Parathyroid adenoma (tissue), 2 donors: ENCODE data around the gene FLAD1.

Source experiments
- H2AFZ ChIP-seq: fragments of 300-600 bp; sonication (generic); one replicate; pipeline ENCODE4 v1.7.0; 2017; ENCODE audit warnings: antibody characterized with exemption, mild to moderate bottlenecking
- H3K27ac ChIP-seq: fragments of 300-600 bp; sonication (generic); one replicate; pipeline ENCODE4 v1.7.0; 2017
- H3K27me3 ChIP-seq: fragments of 300-600 bp; sonication (generic); one replicate; pipeline ENCODE4 v1.7.0; 2017; ENCODE audit warnings: low read length; ENCODE audit not compliant: control insufficient read depth, insufficient read depth
- H3K36me3 ChIP-seq: fragments of 300-600 bp; sonication (generic); one replicate; pipeline ENCODE4 v1.7.0; 2017; ENCODE audit warnings: low read length; ENCODE audit not compliant: control insufficient read depth, insufficient read depth
- H3K4me1 ChIP-seq: fragments of 300-600 bp; sonication (generic); one replicate; pipeline ENCODE4 v1.7.0; 2017; ENCODE audit warnings: control low read depth
- H3K4me2 ChIP-seq: fragments of 300-600 bp; sonication (generic); one replicate; pipeline ENCODE4 v1.7.0; 2017; ENCODE audit warnings: low read length
- H3K4me3 ChIP-seq: fragments of 300-600 bp; sonication (generic); one replicate; pipeline ENCODE4 v1.7.0; 2017; ENCODE audit warnings: low read depth, low read length
- H3K79me2 ChIP-seq: fragments of 300-600 bp; sonication (generic); one replicate; pipeline ENCODE4 v1.7.0; 2017; ENCODE audit warnings: control low read depth
- H3K9ac ChIP-seq: fragments of 300-600 bp; sonication (generic); one replicate; pipeline ENCODE4 v1.7.0; 2017; ENCODE audit warnings: mild to moderate bottlenecking
- H3K9me3 ChIP-seq: fragments of 300-600 bp; sonication (generic); one replicate; pipeline ENCODE4 v1.7.0; 2017; ENCODE audit warnings: low read length; ENCODE audit not compliant: control insufficient read depth
- CTCF ChIP-seq: fragments of 300-600 bp; sonication (generic); IDR thresholded peaks from one replicate; pipeline ENCODE4 v1.7.0; 2017; ENCODE audit warnings: antibody characterized with exemption, mild to moderate bottlenecking
- donor health status: primary hyperparathyroidism.

Gene FLAD1

DNA sequence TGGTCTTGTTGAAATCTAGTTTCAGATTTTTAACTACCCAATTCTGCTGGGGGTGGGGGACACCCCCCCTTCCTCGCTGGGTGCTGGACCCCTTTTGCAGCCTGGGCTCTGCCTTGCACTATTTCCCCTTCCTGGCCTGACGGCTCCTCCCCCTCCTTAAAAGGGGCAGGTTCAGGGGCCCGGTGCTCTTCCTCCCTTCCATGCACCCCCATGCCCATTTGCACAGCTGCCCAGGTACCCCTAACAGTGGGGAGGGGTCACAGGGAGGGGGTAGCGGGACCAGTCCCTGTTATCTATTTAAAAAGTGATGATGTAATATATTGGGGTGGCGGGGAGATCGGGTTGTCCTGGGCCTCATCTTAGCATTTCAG lies 34.8 kb downstream of the FLAD1 start:
- H3K9me3 ChIP-seq = no peaks in the 10 kb centered on the region
- no peak overlapping the region for H2AFZ ChIP-seq
- H3K4me1 ChIP-seq = peaks cover 18% of the 10 kb centered on the region
- H3K27ac ChIP-seq = no peak overlapping the region
- H3K36me3 ChIP-seq = no peaks in the 10 kb centered on the region
- H3K9ac ChIP-seq = no peak overlapping the region
- peak overlapping the region; percentile 80 for H3K4me2 ChIP-seq
- TF ChIP-seq CTCF = no peak
- H3K79me2 ChIP-seq = no peaks in the 10 kb centered on the region
- no peaks in the 10 kb centered on the region for H3K27me3 ChIP-seq
- no peak overlapping the region for H3K4me3 ChIP-seq

DNA sequence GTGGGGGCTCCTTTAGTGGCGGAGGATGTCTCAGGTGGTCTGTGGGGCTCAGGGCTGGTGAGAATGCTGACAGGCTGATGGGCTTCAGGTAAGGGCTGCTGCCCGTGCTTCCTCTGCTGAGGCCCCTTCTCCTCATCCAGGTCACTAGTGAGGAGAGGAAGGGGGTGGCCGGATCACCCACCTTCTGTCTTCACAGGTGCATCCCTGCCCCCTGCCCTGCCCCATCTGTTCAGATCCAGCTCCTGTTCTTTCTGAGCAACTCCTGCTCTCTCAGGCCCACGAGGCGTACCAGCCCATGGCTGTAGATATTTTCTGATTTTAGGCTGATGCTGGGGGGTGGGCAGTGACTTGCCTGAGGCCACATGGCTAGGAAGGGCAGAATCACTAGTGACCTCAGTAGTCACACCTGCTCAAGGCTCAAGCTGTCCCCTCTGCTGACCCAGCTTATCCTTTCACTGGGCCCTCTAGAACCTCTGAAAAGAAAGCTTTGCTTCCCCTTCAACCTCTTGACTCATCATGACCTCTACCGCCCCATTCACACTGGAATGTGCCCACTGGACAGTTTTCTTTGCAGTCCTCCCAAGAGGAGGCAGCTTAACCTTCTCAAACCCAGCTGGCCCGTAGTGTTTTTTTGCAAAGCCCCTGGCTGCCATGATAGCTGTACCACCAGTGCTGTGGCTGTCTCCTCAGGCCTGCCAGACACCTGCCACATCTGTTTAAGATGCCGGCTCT lies 35.6 kb downstream of the FLAD1 start:
- Histone ChIP-seq H3K27ac (peak overlapping the region; percentile 29), H3K4me3 (no peak overlapping the region)

DNA sequence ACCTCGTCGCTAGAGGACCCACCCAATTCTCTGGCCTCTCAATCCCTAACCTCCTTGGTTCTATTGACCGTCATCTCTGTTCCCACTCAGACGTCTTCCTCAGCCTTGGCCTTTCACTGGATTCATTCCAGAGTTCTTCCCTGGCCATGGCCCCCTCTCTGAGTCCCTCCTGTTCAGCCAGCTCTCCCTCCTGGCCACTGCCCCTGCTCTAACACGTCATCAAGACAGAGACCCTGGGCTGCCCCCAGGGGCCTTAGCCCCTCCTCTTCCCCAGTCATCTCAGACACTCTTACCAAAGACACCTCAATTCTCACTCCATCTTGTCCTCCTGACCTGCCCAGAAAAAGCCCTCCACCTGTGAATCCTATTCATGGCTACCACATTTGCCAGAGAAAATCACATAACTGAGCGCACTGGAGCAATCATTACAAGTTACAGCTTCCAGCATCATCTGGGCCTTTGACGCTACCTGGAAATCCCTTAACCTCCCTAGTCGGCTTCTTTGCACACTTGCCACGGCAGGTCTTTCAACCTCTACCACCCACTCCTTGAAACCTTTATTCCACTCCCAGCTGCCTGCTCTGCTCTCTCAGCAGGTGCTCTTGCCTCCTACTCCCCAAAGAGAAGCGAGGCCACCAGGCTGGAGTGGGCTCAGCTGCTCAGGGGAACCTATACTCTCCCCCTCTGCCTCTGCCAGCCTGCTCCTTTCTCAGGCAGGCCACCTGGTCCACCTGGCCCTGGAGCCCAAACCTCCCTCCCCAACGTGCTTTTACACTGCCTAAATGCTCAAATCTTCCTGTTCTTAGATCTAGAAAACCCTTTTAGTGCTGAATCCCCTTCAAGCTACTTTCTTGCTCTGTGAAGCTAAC lies 36.5 kb downstream of the FLAD1 start:
- peaks cover 13% of the 10 kb centered on the region for H3K4me1 ChIP-seq
- no peaks in the 10 kb centered on the region for H3K36me3 ChIP-seq
- peak overlapping the region; percentile 29 for H3K27ac ChIP-seq
- no peaks in the 10 kb centered on the region for H3K79me2 ChIP-seq
- no peak overlapping the region for H3K9ac ChIP-seq
- H3K4me3 ChIP-seq = no peak overlapping the region
- H3K9me3 ChIP-seq = no peaks in the 10 kb centered on the region
- H3K27me3 ChIP-seq = no peaks in the 10 kb centered on the region
- peak overlapping the region; percentile 30 for H3K4me2 ChIP-seq
- H2AFZ ChIP-seq = no peak overlapping the region
- TF ChIP-seq CTCF = no peak

More for the DNA sequence above, 35.6 kb downstream of the FLAD1 start:
- no peak for TF ChIP-seq CTCF
- no peaks in the 10 kb centered on the region for H3K36me3 ChIP-seq
- peak overlapping the region; percentile 30 for H3K4me2 ChIP-seq
- no peaks in the 10 kb centered on the region for H3K27me3 ChIP-seq
- no peak overlapping the region for H2AFZ ChIP-seq
- peaks cover 17% of the 10 kb centered on the region for H3K4me1 ChIP-seq
- H3K9ac ChIP-seq = no peak overlapping the region
- H3K79me2 ChIP-seq = no peaks in the 10 kb centered on the region
- no peaks in the 10 kb centered on the region for H3K9me3 ChIP-seq

GRCh38 chr1:155022136-155022926 lies 39.2 kb downstream of the FLAD1 start:
- Histone ChIP-seq H3K9ac (no peak overlapping the region), H2AFZ (no peak overlapping the region), H3K4me3 (no peak overlapping the region), H3K9me3 (no peaks in the 10 kb centered on the region), H3K79me2 (no peaks in the 10 kb centered on the region), H3K36me3 (no peaks in the 10 kb centered on the region), H3K27ac (no peak overlapping the region), H3K4me1 (peaks cover 9% of the 10 kb centered on the region), H3K4me2 (no peak overlapping the region), H3K27me3 (no peaks in the 10 kb centered on the region)
- no peak for TF ChIP-seq CTCF
